Muscle layer of colon (tissue), 2 donors: ENCODE data around the gene CSAG3.
"Not testable (repeated sequence)": the region's sequence is repeated elsewhere in the genome, so short reads cannot be mapped to it uniquely, and the experiment has no call there.

ENCODE experiments used
- H3K27ac ChIP-seq: one replicate; pipeline ENCODE4 v1.7.0; 2013; ENCODE audit warnings: low read depth, mild to moderate bottlenecking, low read length, moderate library complexity
- H3K27me3 ChIP-seq, 2 donors: one replicate each; pipeline ENCODE4 v1.7.0; 2013; ENCODE audit warnings: low read length in 2 of 2, mild to moderate bottlenecking in 2 of 2; ENCODE audit not compliant: insufficient read depth in 2 of 2, control insufficient read depth in 1 of 2
- H3K36me3 ChIP-seq: one replicate; pipeline ENCODE4 v1.7.0; 2013; ENCODE audit warnings: mild to moderate bottlenecking, low read length; ENCODE audit not compliant: insufficient read depth
- H3K4me1 ChIP-seq: one replicate; pipeline ENCODE4 v1.7.0; 2013; ENCODE audit warnings: mild to moderate bottlenecking, low read length; ENCODE audit not compliant: insufficient read depth
- H3K4me3 ChIP-seq, 2 donors: one replicate each; pipeline ENCODE4 v1.7.0; 2013; ENCODE audit warnings: low read length in 2 of 2, low read depth in 1 of 2, mild to moderate bottlenecking in 1 of 2, moderate library complexity in 1 of 2
- H3K9ac ChIP-seq: one replicate; pipeline ENCODE4 v1.7.0; 2013; ENCODE audit warnings: low read length
- H3K9me3 ChIP-seq: one replicate; pipeline ENCODE4 v1.7.0; 2013; ENCODE audit warnings: mild to moderate bottlenecking, low read length
- donor health status: abdominal sarcoma.
- donor health status: Adenocarcinoma of cecum.

CSAG3 gene

GRCh38 chrX:152758918-152759317 lies at the start of gene CSAG3:
Gene CSAG3 (plus strand): TSS chrX:152759218.
- H3K4me1 ChIP-seq, H3K27ac ChIP-seq, H3K36me3 ChIP-seq, H3K9me3 ChIP-seq, H3K27me3 ChIP-seq, H3K9ac ChIP-seq, H3K4me3 ChIP-seq: not testable (repeated sequence)

- not testable (repeated sequence) for H3K27me3 ChIP-seq, H3K4me3 ChIP-seq, H3K4me1 ChIP-seq, H3K9me3 ChIP-seq, H3K36me3 ChIP-seq, H3K27ac ChIP-seq, H3K9ac ChIP-seq
Observed at GRCh38 chrX:152713195-152713594, 45.8 kb upstream of the CSAG3 start.

DNA sequence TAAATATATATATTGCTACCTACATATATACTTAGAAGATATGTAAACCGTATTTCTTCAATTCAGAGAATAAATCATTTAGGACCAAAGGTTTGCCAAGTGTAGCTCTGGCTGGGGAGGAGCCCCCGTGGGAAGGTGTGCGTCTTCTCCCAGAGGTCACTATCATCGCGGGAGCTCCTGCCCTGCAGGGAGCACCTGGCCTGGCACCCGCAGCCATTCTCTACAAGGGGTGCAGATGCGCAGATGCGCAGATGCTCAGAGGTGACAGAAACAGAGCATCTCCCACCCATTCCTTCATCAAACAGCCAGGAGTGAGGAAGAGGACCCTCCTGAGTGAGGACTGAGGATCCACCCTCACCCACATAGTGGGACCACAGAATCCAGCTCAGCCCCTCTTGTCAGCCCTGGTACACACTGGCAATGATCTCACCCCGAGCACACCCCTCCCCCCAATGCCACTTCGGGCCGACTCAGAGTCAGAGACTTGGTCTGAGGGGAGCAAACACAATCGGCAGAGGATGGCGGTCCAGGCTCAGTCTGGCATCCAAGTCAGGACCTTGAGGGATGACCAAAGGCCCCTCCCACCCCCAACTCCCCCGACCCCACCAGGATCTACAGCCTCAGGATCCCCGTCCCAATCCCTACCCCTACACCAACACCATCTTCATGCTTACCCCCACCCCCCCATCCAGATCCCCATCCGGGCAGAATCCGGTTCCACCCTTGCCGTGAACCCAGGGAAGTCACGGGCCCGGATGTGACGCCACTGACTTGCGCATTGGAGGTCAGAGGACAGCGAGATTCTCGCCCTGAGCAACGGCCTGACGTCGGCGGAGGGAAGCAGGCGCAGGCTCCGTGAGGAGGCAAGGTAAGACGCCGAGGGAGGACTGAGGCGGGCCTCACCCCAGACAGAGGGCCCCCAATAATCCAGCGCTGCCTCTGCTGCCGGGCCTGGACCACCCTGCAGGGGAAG lies 44.9 kb upstream of the CSAG3 start, which contains the start of gene MAGEA2B:
Gene MAGEA2B, plus strand, starts transcription at position 814 of the 973 bp plus-strand sequence. CDS start 2,479 bp downstream, outside the sequence.
- H3K36me3 ChIP-seq, H3K27me3 ChIP-seq, H3K9me3 ChIP-seq, H3K4me3 ChIP-seq, H3K4me1 ChIP-seq, H3K27ac ChIP-seq, H3K9ac ChIP-seq: not testable (repeated sequence)

GRCh38 chrX:152725409-152725808 lies 33.6 kb upstream of the CSAG3 start:
- H3K4me1 ChIP-seq: no peaks in the 10 kb centered on the region
- H3K27ac ChIP-seq: no peak overlapping the region
- H3K36me3 ChIP-seq: no peaks in the 10 kb centered on the region
- H3K27me3 ChIP-seq: no peaks in the 10 kb centered on the region
- H3K4me3 ChIP-seq: no peak overlapping the region
- H3K9ac ChIP-seq: no peak overlapping the region
- H3K9me3 ChIP-seq: no peaks in the 10 kb centered on the region

- H3K4me1 ChIP-seq: no peaks in the 10 kb centered on the region
- H3K27ac ChIP-seq: no peak within 1 kb of the TSS
- H3K9me3 ChIP-seq: no peaks in the 10 kb centered on the region
- no peak within 1 kb of the TSS for H3K4me3 ChIP-seq
- H3K36me3 ChIP-seq: no peaks in the 10 kb centered on the region
- H3K27me3 ChIP-seq: no peaks in the 10 kb centered on the region
- H3K9ac ChIP-seq: no peak within 1 kb of the TSS
Observed at GRCh38 chrX:152733261-152733975, 25.6 kb upstream of the CSAG3 start, which contains the start of the genes CSAG1 and MAGEA12. Gene CSAG1 (minus strand): TSS chrX:152733721. CDS start chrX:152732460, 1,261 bp downstream. Gene MAGEA12 (plus strand): TSS chrX:152733757. CDS start chrX:152736162, 2,405 bp downstream.

GRCh38 chrX:152734143-152734858 lies 24.7 kb upstream of the CSAG3 start:
- not testable (repeated sequence) for H3K4me1 ChIP-seq, H3K27ac ChIP-seq, H3K9ac ChIP-seq, H3K36me3 ChIP-seq, H3K9me3 ChIP-seq, H3K27me3 ChIP-seq, H3K4me3 ChIP-seq

DNA sequence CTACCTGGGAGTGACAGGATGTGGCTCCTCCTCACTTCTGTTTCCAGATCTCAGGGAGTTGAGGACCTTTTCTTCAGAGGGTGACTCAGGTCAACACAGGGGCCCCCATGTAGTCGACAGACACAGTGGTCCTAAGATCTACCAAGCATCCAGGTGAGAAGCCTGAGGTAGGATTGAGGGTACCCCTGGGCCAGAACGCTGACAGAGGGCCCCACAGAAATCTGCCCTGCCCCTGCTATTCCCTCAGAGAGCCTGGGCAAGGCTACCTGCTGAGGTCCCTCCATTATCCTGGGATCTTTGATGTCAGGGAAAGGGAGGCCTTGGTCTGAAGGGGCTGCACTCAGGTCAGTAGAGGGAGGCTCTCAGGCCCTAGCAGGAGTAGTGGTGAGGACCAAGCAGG lies 23.9 kb upstream of the CSAG3 start:
- Histone ChIP-seq H3K9ac (no peak overlapping the region), H3K9me3 (no peaks in the 10 kb centered on the region)

GRCh38 chrX:152735860-152736511 lies 23.0 kb upstream of the CSAG3 start:
- no peaks in the 10 kb centered on the region for H3K4me1 ChIP-seq
- no peaks in the 10 kb centered on the region for H3K36me3 ChIP-seq

More for the DNA sequence above, 23.9 kb upstream of the CSAG3 start:
- H3K27me3 ChIP-seq: no peaks in the 10 kb centered on the region
- H3K36me3 ChIP-seq: no peaks in the 10 kb centered on the region
- H3K27ac ChIP-seq: no peak overlapping the region
- H3K4me1 ChIP-seq: no peaks in the 10 kb centered on the region
- no peak overlapping the region for H3K4me3 ChIP-seq

DNA sequence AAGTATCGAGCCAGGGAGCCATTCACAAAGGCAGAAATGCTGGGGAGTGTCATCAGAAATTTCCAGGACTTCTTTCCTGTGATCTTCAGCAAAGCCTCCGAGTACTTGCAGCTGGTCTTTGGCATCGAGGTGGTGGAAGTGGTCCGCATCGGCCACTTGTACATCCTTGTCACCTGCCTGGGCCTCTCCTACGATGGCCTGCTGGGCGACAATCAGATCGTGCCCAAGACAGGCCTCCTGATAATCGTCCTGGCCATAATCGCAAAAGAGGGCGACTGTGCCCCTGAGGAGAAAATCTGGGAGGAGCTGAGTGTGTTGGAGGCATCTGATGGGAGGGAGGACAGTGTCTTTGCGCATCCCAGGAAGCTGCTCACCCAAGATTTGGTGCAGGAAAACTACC lies 22.5 kb upstream of the CSAG3 start:
- H3K27ac ChIP-seq, H3K4me3 ChIP-seq, H3K4me1 ChIP-seq, H3K9me3 ChIP-seq, H3K36me3 ChIP-seq, H3K9ac ChIP-seq, H3K27me3 ChIP-seq: not testable (repeated sequence)

More at GRCh38 chrX:152735860-152736511, 23.0 kb upstream of the CSAG3 start:
- no peaks in the 10 kb centered on the region for H3K27me3 ChIP-seq
- H3K9me3 ChIP-seq: no peaks in the 10 kb centered on the region
- H3K27ac ChIP-seq: no peak overlapping the region
- no peak overlapping the region for H3K4me3 ChIP-seq
- H3K9ac ChIP-seq: no peak overlapping the region

DNA sequence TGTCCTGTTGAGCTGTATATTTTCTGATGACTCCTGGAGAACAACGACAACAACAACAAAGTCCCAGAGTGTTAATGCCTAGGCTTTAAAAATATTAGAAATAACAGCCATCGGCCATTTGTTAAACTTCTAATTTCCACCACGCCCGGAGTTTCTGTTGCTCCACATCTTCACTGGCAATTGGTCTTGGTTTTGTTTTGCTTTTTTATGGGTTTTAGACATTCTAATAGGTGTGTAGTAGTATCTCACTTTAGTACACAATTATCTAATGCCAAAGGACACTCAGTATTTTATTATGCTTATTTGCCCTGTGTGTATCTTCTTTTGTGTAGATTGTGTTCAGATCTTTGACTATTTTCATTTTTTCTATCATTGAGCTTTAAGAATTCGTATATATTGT lies 20.5 kb upstream of the CSAG3 start:
- Histone ChIP-seq H3K27me3 (no peaks in the 10 kb centered on the region), H3K27ac (no peak overlapping the region), H3K9me3 (no peaks in the 10 kb centered on the region), H3K9ac (no peak overlapping the region), H3K36me3 (no peaks in the 10 kb centered on the region), H3K4me3 (no peak overlapping the region), H3K4me1 (no peaks in the 10 kb centered on the region)
